Neuronal stem cell (in vitro differentiated cells): Measurements from ENCODE around the gene AKAP11.

Experiments used
- DNase-seq: peaks from one replicate; pipeline ENCODE4 v3.0.0-alpha.2; 2013; ENCODE audit warnings: low spot score
- H2AFZ ChIP-seq: one replicate; pipeline ENCODE4 v1.6.1; 2013; ENCODE audit warnings: mild to moderate bottlenecking, low read length, inconsistent platforms
- H2AK5ac ChIP-seq: 2 replicates; pipeline ENCODE4 v1.6.1; 2013; ENCODE audit warnings: low read depth, mild to moderate bottlenecking, inconsistent platforms, low read length, moderate library complexity, mixed read lengths
- H2BK120ac ChIP-seq: 2 replicates; pipeline ENCODE4 v1.6.1; 2013; ENCODE audit warnings: low read depth, mild to moderate bottlenecking, inconsistent platforms, low read length, moderate library complexity, mixed read lengths
- H2BK12ac ChIP-seq: one replicate; pipeline ENCODE4 v1.6.1; 2013; ENCODE audit warnings: low read length, inconsistent platforms
- H2BK15ac ChIP-seq: 2 replicates; pipeline ENCODE4 v1.6.1; 2013; ENCODE audit warnings: mild to moderate bottlenecking, low read length, inconsistent platforms, mixed read lengths
- H2BK5ac ChIP-seq: one replicate; pipeline ENCODE4 v1.6.1; 2013; ENCODE audit warnings: inconsistent platforms, mild to moderate bottlenecking, low read length, moderate library complexity
- H3K14ac ChIP-seq: one replicate; pipeline ENCODE4 v1.6.1; 2013; ENCODE audit warnings: low read length, inconsistent platforms
- H3K18ac ChIP-seq: 2 replicates; pipeline ENCODE4 v1.6.1; 2013; ENCODE audit warnings: low read length, inconsistent platforms
- H3K23ac ChIP-seq: 2 replicates; pipeline ENCODE4 v1.6.1; 2013; ENCODE audit warnings: low read depth, mild to moderate bottlenecking, mixed read lengths, low read length, inconsistent platforms; ENCODE audit not compliant: poor library complexity
- H3K27ac ChIP-seq: replicated peaks from 3 replicates; pipeline ENCODE4 v1.5.1; 2013; ENCODE audit warnings: low read length, inconsistent platforms
- H3K27me3 ChIP-seq, 3 experiments: 2 replicates each; pipeline ENCODE4 v1.6.1; 2013; ENCODE audit warnings: low read length in 3 of 3, mild to moderate bottlenecking in 2 of 3, inconsistent platforms in 1 of 3, low read depth in 1 of 3, mixed read lengths in 1 of 3, moderate library complexity in 1 of 3; ENCODE audit not compliant: control insufficient read depth in 3 of 3, insufficient read depth in 3 of 3
- H3K36me3 ChIP-seq, 2 donors: replicated peaks in 1 of 2; 2 replicates each; pipeline ENCODE4 v1.6.1; 2013; ENCODE audit warnings: low read length in 2 of 2; ENCODE audit not compliant: control insufficient read depth in 2 of 2, insufficient read depth in 2 of 2
- H3K4ac ChIP-seq: 2 replicates; pipeline ENCODE4 v1.6.1; 2013; ENCODE audit warnings: inconsistent platforms, mild to moderate bottlenecking, low read length, moderate library complexity
- H3K4me1 ChIP-seq, 2 donors: 1 replicate in 1 of 2; 2 replicates in 1 of 2; pipeline ENCODE4 v1.6.1; 2013; ENCODE audit warnings: low read length in 2 of 2, low read depth in 1 of 2; ENCODE audit not compliant: control insufficient read depth in 2 of 2, insufficient read depth in 1 of 2
- H3K4me2 ChIP-seq: one replicate; pipeline ENCODE4 v1.6.1; 2013; ENCODE audit warnings: mild to moderate bottlenecking, low read length, inconsistent platforms; ENCODE audit not compliant: insufficient read depth, poor library complexity, severe bottlenecking
- H3K4me3 ChIP-seq, 2 donors: 2 replicates each; pipeline ENCODE4 v1.5.1; 2013; ENCODE audit warnings: low read length in 2 of 2, mild to moderate bottlenecking in 2 of 2, inconsistent platforms in 1 of 2, moderate library complexity in 1 of 2
- H3K79me1 ChIP-seq: one replicate; pipeline ENCODE4 v1.6.1; 2013; ENCODE audit warnings: low read depth, mild to moderate bottlenecking, inconsistent platforms, low read length, moderate library complexity
- H3K9ac ChIP-seq: one replicate; pipeline ENCODE4 v1.6.1; 2013; ENCODE audit warnings: mild to moderate bottlenecking, low read depth, low read length, inconsistent platforms; ENCODE audit not compliant: poor library complexity
- H3K9me3 ChIP-seq, 2 donors: replicated peaks in 1 of 2; 2 replicates each; pipeline versions ENCODE3 to v1.6.1; 2013; ENCODE audit warnings: low read length in 2 of 2, mild to moderate bottlenecking in 2 of 2, inconsistent platforms in 1 of 2, low read depth in 1 of 2, mixed read lengths in 1 of 2, moderate library complexity in 1 of 2; ENCODE audit not compliant: control insufficient read depth in 2 of 2, insufficient read depth in 1 of 2
- H4K8ac ChIP-seq: one replicate; pipeline ENCODE4 v1.6.1; 2013; ENCODE audit warnings: low read depth, mild to moderate bottlenecking, inconsistent platforms, low read length, moderate library complexity
- H4K91ac ChIP-seq: one replicate; pipeline ENCODE4 v1.6.1; 2013; ENCODE audit warnings: low read length, low read depth, mild to moderate bottlenecking, inconsistent platforms; ENCODE audit not compliant: poor library complexity
- WGBS, 2 donors: extraction: QIAGEN DNeasy Blood & Tissue Kit; methylation state at CpG; one replicate each; pipeline ENCODE4 v1.1.7; 2013; ENCODE audit warnings: missing lambda C conversion rate in 2 of 2, mixed read lengths in 1 of 2; ENCODE audit not compliant: insufficient read length in 2 of 2, insufficient replicate concordance in 1 of 2; ENCODE audit errors: extremely low coverage in 2 of 2; 5-methylcytosine and 5-hydroxymethylcytosine counted together

AKAP11 gene

GRCh38 chr13:42370229-42370628, 98.3 kb downstream of the AKAP11 start:
- H2BK15ac ChIP-seq, result no peak overlapping the region
- no peaks in the 10 kb centered on the region for H3K27me3 ChIP-seq
- H4K91ac ChIP-seq, result no peak overlapping the region
- H3K9ac ChIP-seq, result no peak overlapping the region
- no peak overlapping the region for H2BK120ac ChIP-seq
- H3K4me1 ChIP-seq, result no peaks in the 10 kb centered on the region
- no peak overlapping the region for H3K4ac ChIP-seq
- H3K27ac ChIP-seq, result no peak overlapping the region
- no peak overlapping the region for H2BK12ac ChIP-seq
- H2BK5ac ChIP-seq, result no peak overlapping the region
- no peak overlapping the region for H3K23ac ChIP-seq
- DNase-seq, result no peak
- no peak overlapping the region for H2AK5ac ChIP-seq
- H3K4me2 ChIP-seq, result no peak overlapping the region
- H4K8ac ChIP-seq, result no peak overlapping the region
- no peak overlapping the region for H3K4me3 ChIP-seq
- no CpG with 5 or more reads among the region's 6 CpGs for WGBS, 2 donors
- H3K18ac ChIP-seq, result no peak overlapping the region
- no peak overlapping the region for H2AFZ ChIP-seq
- H3K14ac ChIP-seq, result no peak overlapping the region
- H3K79me1 ChIP-seq, result no peaks in the 10 kb centered on the region
- H3K36me3 ChIP-seq, result no peaks in the 10 kb centered on the region
- H3K9me3 ChIP-seq, result no peaks in the 10 kb centered on the region
